Measurements from ENCODE around the gene PNPLA8.

PNPLA8 gene

GRCh38 chr7:108441392-108441955 lies 84.5 kb downstream of the PNPLA8 start:
- DNase-seq (ENCODE audit: low read depth), result no peak

GRCh38 chr7:108440613-108441012 lies 85.3 kb downstream of the PNPLA8 start:
- DNase-seq (ENCODE audit: low read depth), result no peak

GRCh38 chr7:108436906-108437305 lies 89.0 kb downstream of the PNPLA8 start:
- DNase-seq (ENCODE audit: low read depth), result no peak

DNA sequence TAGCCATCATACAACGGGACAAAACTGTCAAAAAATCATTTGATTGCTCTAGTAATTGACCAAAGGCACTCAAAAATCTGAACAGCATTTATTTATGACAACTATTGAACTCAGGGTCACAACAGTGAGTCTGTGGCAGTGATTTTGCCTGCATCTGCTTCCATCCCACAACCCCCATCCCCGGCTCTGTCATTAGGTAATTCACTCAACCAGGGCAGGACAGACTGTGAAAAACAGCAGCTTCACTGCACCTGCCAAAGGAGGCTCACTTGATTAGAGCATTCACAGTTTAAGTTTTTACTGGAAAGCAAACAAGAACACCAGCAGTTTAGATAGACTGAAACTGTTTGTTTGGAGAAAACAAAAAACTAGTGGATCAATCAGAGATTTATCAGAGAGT lies 91.9 kb downstream of the PNPLA8 start:
- no peak for DNase-seq (ENCODE audit: low read depth)

DNA sequence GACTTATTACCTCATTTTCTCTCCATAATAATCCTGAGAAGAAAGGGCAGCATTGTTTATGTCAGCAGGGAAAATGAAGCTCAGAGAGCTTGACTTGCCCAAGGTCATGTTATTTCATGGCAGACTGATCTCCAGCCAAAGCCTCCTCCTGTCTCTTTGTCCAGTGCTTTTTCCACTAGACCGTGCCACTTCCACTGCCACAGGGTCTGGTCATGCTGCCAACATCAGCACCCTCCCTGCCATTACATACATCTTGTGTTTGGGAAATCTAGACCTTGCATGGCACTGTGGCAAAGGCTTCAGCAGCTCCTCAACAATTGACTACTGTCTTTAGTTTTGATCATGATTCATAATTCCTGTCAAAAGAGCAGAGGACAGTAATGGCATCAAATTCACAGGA lies 94.8 kb downstream of the PNPLA8 start:
- DNase-seq (ENCODE audit: low read depth), result no peak

- no peak for DNase-seq (ENCODE audit: low read depth)
Measured at GRCh38 chr7:108430664-108431063, 95.3 kb downstream of the PNPLA8 start.

DNA sequence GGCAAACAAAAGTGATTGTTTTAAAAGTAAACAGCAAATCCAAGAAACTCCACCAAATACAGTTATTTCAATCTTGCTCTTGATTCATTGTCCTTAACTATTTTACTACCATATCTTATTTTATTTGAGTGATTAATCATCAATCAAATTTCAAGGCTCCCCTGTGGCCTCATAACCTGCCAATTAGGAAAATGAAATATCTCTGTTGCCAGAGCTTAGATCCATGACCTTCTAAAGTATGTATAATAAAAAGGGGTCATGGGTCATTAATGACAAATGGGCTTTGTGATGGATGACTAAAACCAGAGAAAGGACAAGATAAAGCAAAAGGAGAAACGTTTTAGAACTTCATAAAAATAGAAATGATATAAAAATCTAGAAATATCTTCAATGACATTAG lies 98.2 kb downstream of the PNPLA8 start:
- no peak for DNase-seq (ENCODE audit: low read depth)

GRCh38 chr7:108425714-108426275 lies 100.1 kb downstream of the PNPLA8 start:
- DNase-seq (ENCODE audit: low read depth), result no peak

DNA sequence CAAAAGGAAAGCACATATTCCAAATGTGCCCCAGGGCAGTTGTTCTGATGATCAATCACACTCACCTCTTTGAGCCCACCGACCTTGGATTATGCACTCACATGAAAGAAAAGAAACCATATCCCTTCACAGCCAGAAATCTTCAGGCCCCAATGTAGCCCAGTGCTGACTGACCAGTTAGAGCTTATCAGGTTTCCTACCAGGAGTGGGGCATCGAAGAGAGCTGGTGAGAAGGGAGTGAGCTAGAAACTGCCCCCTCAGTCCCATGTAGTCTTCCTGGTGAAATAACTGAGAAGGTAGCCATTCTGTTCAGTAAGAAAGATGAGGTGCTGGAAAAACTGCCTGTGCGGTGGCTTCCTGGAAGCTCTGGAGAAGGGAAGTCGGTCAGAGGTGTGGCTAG lies 101.9 kb downstream of the PNPLA8 start:
- no peak for DNase-seq (ENCODE audit: low read depth)

GRCh38 chr7:108423089-108423989 lies 102.6 kb downstream of the PNPLA8 start:
- DNase-seq (ENCODE audit: low read depth), result no peak

- DNase-seq (ENCODE audit: low read depth), result no peak
Measured at GRCh38 chr7:108421720-108422331, 104.1 kb downstream of the PNPLA8 start.
